ENCODE data around the gene ADAM17. TPM values are rescaled to one million over a fixed set of nuclear protein-coding genes. Genes with fewer than 3 reads are reported as not detected.
A peak's percentile ranks its signal among the peaks of the same experiment; 100 is the strongest.

Gene ADAM17
- polyA plus RNA-seq, 4 donors = 34.8 to 50.6 (median 42.0) TPM

- peak in 3 of 4 donors; percentile 13 to 44 (median 17) for DNase-seq (ENCODE audit: low read depth in 4 of 4, low spot score in 2 of 4)
Measured at GRCh38 chr2:9474361-9475057, 81.1 kb downstream of the ADAM17 start, which contains the start of gene IAH1. TSS of gene IAH1 (plus strand) at chr2:9474551. CDS start at chr2:9474567, 16 bp downstream.

GRCh38 chr2:9473985-9474360 is 81.7 kb downstream of the ADAM17 start:
- DNase-seq (ENCODE audit: low read depth in 4 of 4, low spot score in 2 of 4) = peak in 1 of 4 donors; percentile 5

- DNase-seq (ENCODE audit: low read depth in 4 of 4, low spot score in 2 of 4) = peak in 3 of 4 donors; percentile 11 to 29 (median 23)
Measured at GRCh38 chr2:9473308-9473984, 82.2 kb downstream of the ADAM17 start.

- DNase-seq (ENCODE audit: low read depth in 4 of 4, low spot score in 2 of 4) = no peak
Measured at GRCh38 chr2:9472511-9472910, 83.1 kb downstream of the ADAM17 start.

- DNase-seq (ENCODE audit: low read depth in 4 of 4, low spot score in 2 of 4) = no peak
Measured at GRCh38 chr2:9471206-9471605, 84.4 kb downstream of the ADAM17 start.

GRCh38 chr2:9467687-9468086 is 87.9 kb downstream of the ADAM17 start:
- DNase-seq (ENCODE audit: low read depth in 4 of 4, low spot score in 2 of 4) = no peak

GRCh38 chr2:9466147-9466683 is 89.4 kb downstream of the ADAM17 start:
- no peak for DNase-seq (ENCODE audit: low read depth in 4 of 4, low spot score in 2 of 4)

GRCh38 chr2:9465170-9465569 is 90.5 kb downstream of the ADAM17 start:
- no peak for DNase-seq (ENCODE audit: low read depth in 4 of 4, low spot score in 2 of 4)

GRCh38 chr2:9463698-9464034 is 92.0 kb downstream of the ADAM17 start:
- no peak for DNase-seq (ENCODE audit: low read depth in 4 of 4, low spot score in 2 of 4)

- no peak for DNase-seq (ENCODE audit: low read depth in 4 of 4, low spot score in 2 of 4)
Measured at GRCh38 chr2:9462886-9463697, 92.5 kb downstream of the ADAM17 start.

- no peak for DNase-seq (ENCODE audit: low read depth in 4 of 4, low spot score in 2 of 4)
Measured at GRCh38 chr2:9462313-9462712, 93.3 kb downstream of the ADAM17 start.

- DNase-seq (ENCODE audit: low read depth in 4 of 4, low spot score in 2 of 4) = no peak
Measured at GRCh38 chr2:9461079-9461478, 94.6 kb downstream of the ADAM17 start.

- no peak for DNase-seq (ENCODE audit: low read depth in 4 of 4, low spot score in 2 of 4)
Measured at GRCh38 chr2:9460441-9461017, 95.1 kb downstream of the ADAM17 start.

GRCh38 chr2:9451231-9451630 is 104.4 kb downstream of the ADAM17 start:
- no peak for DNase-seq (ENCODE audit: low read depth in 4 of 4, low spot score in 2 of 4)

GRCh38 chr2:9445089-9445488 is 110.5 kb downstream of the ADAM17 start:
- no peak for DNase-seq (ENCODE audit: low read depth in 4 of 4, low spot score in 2 of 4)

- no peak for DNase-seq (ENCODE audit: low read depth in 4 of 4, low spot score in 2 of 4)
Measured at GRCh38 chr2:9443526-9443925, 112.1 kb downstream of the ADAM17 start.

- DNase-seq (ENCODE audit: low read depth in 4 of 4, low spot score in 2 of 4) = no peak
Measured at GRCh38 chr2:9441556-9441955, 114.1 kb downstream of the ADAM17 start.

- DNase-seq (ENCODE audit: low read depth in 4 of 4, low spot score in 2 of 4) = no peak
Measured at GRCh38 chr2:9440058-9440727, 115.4 kb downstream of the ADAM17 start.

GRCh38 chr2:9439536-9439935 is 116.1 kb downstream of the ADAM17 start:
- DNase-seq (ENCODE audit: low read depth in 4 of 4, low spot score in 2 of 4) = no peak
